ENCODE measurements around the gene TOLLIP.

GRCh38 chr11:1290052-1291040 lies 19.1 kb downstream of the TOLLIP start:
- TF ChIP-seq ARNT (IDR thresholded peaks at IDR 0.05), result no peak
- no peak for TF ChIP-seq PKNOX1 (IDR thresholded peaks at IDR 0.05)
- no peak for TF ChIP-seq ZNF384 (IDR thresholded peaks at IDR 0.05)
- no peak for TF ChIP-seq CTBP1 (IDR thresholded peaks at IDR 0.05; ENCODE audit: borderline replicate concordance)
- no peak for TF ChIP-seq SP1 (IDR thresholded peaks at IDR 0.05)
- TF ChIP-seq LEF1 (IDR thresholded peaks at IDR 0.05; ENCODE audit: borderline replicate concordance), result no peak
- no peak for TF ChIP-seq TARDBP (IDR thresholded peaks at IDR 0.05)
- no peak for TF ChIP-seq L3MBTL2 (conservative IDR thresholded peaks at IDR 0.05)
- no peak for TF ChIP-seq FOXM1 (IDR thresholded peaks at IDR 0.05; ENCODE audit: borderline replicate concordance)
- TF ChIP-seq HDGF (IDR thresholded peaks at IDR 0.05; ENCODE audit: borderline replicate concordance), result no peak
- TF ChIP-seq FOXK2 (IDR thresholded peaks at IDR 0.05), result no peak
- no peak for TF ChIP-seq BHLHE40 (IDR thresholded peaks at IDR 0.05; ENCODE audit: borderline replicate concordance)
- no peak for TF ChIP-seq SUZ12 (IDR thresholded peaks at IDR 0.05)
- no peak for TF ChIP-seq ELF4 (IDR thresholded peaks at IDR 0.05)
